ENCODE results near the gene IMPA2.

The IMPA2 gene

GRCh38 chr18:11986061-11986460 is 4.8 kb downstream of the IMPA2 start:
- H3K4me3 ChIP-seq (ENCODE audit: low read depth, low read length), result no peak overlapping the region
- DNase-seq (ENCODE audit: low read depth), result no peak
- in situ Hi-C loops (cut with HindIII; ENCODE audit: low sequenced_read_pairs), result no loop called here
- no peak for TF ChIP-seq CTCF (IDR thresholded peaks at IDR 0.05; ENCODE audit: low read depth, low read length, missing control alignments)

- no peak for DNase-seq (ENCODE audit: low read depth)
- H3K4me3 ChIP-seq (ENCODE audit: low read depth, low read length), result no peak overlapping the region
- in situ Hi-C loops (cut with HindIII; ENCODE audit: low sequenced_read_pairs), result no loop called here
- TF ChIP-seq CTCF (IDR thresholded peaks at IDR 0.05; ENCODE audit: low read depth, low read length, missing control alignments), result no peak
Measured at GRCh38 chr18:11987527-11987926, 6.2 kb downstream of the IMPA2 start.

GRCh38 chr18:11989174-11989573 is 7.9 kb downstream of the IMPA2 start:
- DNase-seq (ENCODE audit: low read depth), result no peak
- in situ Hi-C loops (cut with HindIII; ENCODE audit: low sequenced_read_pairs), result no loop called here
- no peak for TF ChIP-seq CTCF (IDR thresholded peaks at IDR 0.05; ENCODE audit: low read depth, low read length, missing control alignments)

DNA sequence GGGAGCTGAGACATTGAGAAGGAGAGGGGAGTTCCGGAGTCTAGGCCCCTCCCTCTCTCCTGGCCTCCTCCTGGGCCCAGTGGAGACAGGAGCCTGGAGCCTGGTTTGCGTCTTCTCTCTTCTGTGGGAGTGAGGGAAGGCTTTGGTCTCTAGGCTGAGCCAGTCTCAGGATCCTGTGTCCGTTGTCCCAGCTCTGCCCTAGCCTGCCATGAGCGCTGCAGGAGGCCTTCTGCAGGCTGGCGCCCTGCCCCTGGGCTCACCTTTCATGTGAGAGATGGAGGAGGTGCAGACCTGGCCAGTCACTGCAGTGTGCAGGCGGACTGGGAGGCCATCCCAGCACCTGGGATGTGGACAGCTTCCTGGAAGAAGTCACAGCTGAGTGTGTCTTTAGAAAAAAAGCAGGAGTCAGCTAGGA is 8.7 kb downstream of the IMPA2 start:
- no peak for DNase-seq (ENCODE audit: low read depth)
- no peak overlapping the region for H3K4me3 ChIP-seq (ENCODE audit: low read depth, low read length)
- in situ Hi-C loops (cut with HindIII; ENCODE audit: low sequenced_read_pairs), result no loop called here
- no peak for TF ChIP-seq CTCF (IDR thresholded peaks at IDR 0.05; ENCODE audit: low read depth, low read length, missing control alignments)

More at GRCh38 chr18:11989174-11989573, 7.9 kb downstream of the IMPA2 start:
- H3K4me3 ChIP-seq (ENCODE audit: low read depth, low read length), result no peak overlapping the region

DNA sequence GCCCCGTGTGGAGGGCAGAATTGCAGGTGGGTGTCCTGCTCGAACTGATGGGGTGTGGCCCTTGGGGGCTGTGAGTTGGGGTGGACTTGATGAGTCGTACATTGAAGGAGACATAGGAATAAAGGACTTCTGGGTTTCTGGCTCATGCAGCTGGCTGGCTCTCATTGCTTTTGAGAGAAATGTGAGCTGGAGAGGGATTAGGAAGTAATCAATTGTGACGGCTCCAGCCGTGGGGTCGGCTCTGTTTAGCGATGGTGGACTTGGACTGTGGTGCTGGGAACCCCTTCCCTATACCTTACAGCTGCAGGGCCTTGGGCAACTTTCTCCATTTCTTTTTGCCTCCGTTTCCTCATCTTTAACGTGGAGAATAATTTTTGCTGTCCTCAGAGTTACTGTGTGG is 9.2 kb downstream of the IMPA2 start:
- TF ChIP-seq CTCF (IDR thresholded peaks at IDR 0.05; ENCODE audit: low read depth, low read length, missing control alignments), result no peak
- in situ Hi-C loops (cut with HindIII; ENCODE audit: low sequenced_read_pairs), result no loop called here
- H3K4me3 ChIP-seq (ENCODE audit: low read depth, low read length), result no peak overlapping the region
- DNase-seq (ENCODE audit: low read depth), result no peak

GRCh38 chr18:11991021-11991795 is 9.9 kb downstream of the IMPA2 start:
- H3K4me3 ChIP-seq (ENCODE audit: low read depth, low read length), result no peak overlapping the region
- TF ChIP-seq CTCF (IDR thresholded peaks at IDR 0.05; ENCODE audit: low read depth, low read length, missing control alignments), result no peak
- in situ Hi-C loops (cut with HindIII; ENCODE audit: low sequenced_read_pairs), result no loop called here
- no peak for DNase-seq (ENCODE audit: low read depth)

All from astrocyte of the cerebellum (primary cell).